ENCODE data around the gene IL21R.

- TF ChIP-seq CTCF (IDR thresholded peaks at IDR 0.05; ENCODE audit: low read depth, low read length, poor library complexity, severe bottlenecking) = no peak
- TF ChIP-seq EZH2phosphoT487 (IDR thresholded peaks at IDR 0.05; ENCODE audit: borderline replicate concordance, low read length) = no peak
Measured at GRCh38 chr16:27495191-27495590, 93.2 kb downstream of the IL21R start.
